ENCODE data around the gene ACAP2.

DNA sequence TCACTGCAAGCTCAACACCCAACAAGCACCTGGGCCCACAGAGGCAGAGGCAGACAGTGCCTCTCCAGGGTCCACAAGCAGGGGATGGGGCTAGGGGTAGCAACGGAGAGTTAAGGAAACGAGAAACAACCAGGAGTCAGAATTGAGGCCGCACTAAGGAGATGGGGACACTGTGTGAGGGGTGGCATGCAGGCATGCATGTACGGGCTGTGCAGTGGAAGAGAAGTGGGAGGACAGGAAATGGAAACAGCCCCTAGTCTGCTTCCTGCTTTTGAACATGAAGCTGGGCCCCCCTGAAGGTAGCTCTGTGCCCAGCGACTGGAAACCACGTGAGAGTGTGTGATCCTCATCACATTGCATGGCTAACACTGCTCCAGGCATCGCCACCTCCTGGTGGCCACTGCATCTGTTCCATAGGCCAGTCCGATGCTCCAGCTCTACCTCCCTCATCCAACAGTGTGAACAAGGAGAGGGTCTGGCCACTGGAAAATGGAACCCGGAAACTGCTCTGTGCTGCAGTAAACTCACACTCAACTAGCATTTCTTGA lies 215.8 kb downstream of the ACAP2 start:
- TF ChIP-seq POLR2A (IDR thresholded peaks at IDR 0.05; ENCODE audit: low read depth, low read length) (no peak), TAF1 (IDR thresholded peaks at IDR 0.05; ENCODE audit: low read depth, low read length) (no peak), POLR2AphosphoS5 (IDR thresholded peaks at IDR 0.05; ENCODE audit: low read depth, low read length) (no peak), SPI1 (IDR thresholded peaks at IDR 0.05; ENCODE audit: low read depth, low read length) (0 out of 2 replicates have a peak, but pooled peaks have one; percentile 16), PAX5 (IDR thresholded peaks at IDR 0.05; ENCODE audit: insufficient read depth, low read length, severe bottlenecking) (no peak), POU2F2 (IDR thresholded peaks at IDR 0.05; ENCODE audit: low read depth, low read length) (0 out of 2 replicates have a peak, but pooled peaks have one; percentile 16)

Data from GM12891 (cell line).